GM12801 (cell line): Measurements from ENCODE around the gene NTRK2.

Source experiments
- TF ChIP-seq, protein P1 (sequence below): IDR thresholded peaks from one replicate; pipeline ENCODE4 v1.5.1; 2011; ENCODE audit warnings: control low read depth; ENCODE audit not compliant: insufficient read length; ENCODE audit errors: extremely low read depth

NTRK2 gene

DNA sequence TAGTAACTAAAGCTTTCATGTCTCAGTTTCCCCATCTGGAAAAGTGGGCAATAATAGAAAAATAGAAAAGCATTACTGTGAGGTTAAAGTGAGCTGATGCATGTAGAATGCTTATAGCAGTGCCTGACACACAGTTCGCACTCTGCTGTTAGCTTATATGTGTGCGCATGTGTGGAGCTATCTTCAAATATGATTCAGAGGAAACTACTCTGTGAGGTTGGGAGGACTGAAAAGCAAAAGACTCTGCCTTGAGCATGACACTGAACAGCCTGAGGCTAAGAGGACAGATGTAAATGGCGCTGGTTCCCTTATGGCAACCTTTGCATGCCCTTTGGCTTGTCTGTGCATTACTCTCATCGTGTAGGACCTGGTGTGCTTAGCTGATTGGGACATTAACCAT lies 19.4 kb downstream of the NTRK2 start:
- TF ChIP-seq, protein P1, sequence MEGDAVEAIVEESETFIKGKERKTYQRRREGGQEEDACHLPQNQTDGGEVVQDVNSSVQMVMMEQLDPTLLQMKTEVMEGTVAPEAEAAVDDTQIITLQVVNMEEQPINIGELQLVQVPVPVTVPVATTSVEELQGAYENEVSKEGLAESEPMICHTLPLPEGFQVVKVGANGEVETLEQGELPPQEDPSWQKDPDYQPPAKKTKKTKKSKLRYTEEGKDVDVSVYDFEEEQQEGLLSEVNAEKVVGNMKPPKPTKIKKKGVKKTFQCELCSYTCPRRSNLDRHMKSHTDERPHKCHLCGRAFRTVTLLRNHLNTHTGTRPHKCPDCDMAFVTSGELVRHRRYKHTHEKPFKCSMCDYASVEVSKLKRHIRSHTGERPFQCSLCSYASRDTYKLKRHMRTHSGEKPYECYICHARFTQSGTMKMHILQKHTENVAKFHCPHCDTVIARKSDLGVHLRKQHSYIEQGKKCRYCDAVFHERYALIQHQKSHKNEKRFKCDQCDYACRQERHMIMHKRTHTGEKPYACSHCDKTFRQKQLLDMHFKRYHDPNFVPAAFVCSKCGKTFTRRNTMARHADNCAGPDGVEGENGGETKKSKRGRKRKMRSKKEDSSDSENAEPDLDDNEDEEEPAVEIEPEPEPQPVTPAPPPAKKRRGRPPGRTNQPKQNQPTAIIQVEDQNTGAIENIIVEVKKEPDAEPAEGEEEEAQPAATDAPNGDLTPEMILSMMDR: no peak

DNA sequence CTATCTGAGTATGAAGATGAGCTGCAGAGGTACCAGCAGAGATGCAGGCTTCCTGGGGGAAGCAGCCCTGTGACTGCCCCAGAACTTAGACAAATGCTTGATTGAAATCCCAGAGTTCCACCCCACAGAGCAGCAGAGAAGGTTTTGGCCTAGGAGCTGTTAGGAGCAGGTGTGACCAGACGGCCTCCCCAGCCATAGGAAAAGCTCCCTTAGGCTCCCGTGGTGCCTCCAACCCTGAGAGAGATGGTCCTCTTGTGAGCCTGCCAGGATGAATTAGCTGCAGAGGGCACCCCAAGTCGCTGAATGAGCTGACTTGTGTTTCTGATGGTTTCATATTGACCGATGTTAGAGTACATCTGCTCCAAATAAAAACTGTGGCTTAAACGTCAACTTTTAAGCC lies 22.1 kb downstream of the NTRK2 start:
- TF ChIP-seq, protein P1: no peak

DNA sequence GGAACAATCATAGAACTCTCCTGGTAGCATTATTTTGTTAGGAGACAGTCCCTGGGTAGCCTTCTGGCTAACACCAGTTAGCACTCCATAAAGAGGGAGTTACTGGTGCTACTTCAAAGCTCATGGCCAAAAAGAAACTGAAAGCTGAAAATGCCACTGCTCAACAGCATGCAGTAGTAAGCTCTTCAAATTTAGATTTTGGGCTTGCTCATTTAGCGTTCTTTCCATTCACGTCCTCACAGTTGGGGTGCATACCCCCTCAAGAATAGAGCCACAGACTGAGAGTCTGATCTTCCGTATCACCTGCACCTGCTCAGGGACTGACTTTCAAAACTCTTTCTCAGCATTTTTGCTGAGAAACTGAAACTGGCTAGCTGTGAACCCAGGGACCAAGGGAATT lies 24.7 kb downstream of the NTRK2 start:
- TF ChIP-seq, protein P1: no peak

DNA sequence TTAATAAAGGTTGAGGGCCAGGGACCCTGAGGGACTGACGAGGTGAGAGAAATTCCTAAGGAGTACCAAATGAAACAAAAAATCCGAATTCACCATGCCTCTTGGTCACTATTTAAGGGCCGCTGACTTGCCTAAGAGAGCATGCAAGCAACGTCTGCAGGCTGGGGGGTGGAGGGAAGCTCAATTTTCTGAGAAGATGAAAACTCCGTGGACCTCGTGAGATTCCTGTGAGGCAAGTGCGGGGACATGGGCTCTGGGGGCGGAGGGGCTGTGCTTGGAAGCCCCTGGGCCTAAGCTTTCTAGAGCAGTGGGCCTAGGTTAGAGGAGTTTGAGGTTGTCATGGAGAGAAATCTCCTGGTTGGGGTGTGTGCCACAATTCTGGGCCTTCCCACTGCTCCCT lies 27.5 kb downstream of the NTRK2 start:
- TF ChIP-seq, protein P1: no peak

DNA sequence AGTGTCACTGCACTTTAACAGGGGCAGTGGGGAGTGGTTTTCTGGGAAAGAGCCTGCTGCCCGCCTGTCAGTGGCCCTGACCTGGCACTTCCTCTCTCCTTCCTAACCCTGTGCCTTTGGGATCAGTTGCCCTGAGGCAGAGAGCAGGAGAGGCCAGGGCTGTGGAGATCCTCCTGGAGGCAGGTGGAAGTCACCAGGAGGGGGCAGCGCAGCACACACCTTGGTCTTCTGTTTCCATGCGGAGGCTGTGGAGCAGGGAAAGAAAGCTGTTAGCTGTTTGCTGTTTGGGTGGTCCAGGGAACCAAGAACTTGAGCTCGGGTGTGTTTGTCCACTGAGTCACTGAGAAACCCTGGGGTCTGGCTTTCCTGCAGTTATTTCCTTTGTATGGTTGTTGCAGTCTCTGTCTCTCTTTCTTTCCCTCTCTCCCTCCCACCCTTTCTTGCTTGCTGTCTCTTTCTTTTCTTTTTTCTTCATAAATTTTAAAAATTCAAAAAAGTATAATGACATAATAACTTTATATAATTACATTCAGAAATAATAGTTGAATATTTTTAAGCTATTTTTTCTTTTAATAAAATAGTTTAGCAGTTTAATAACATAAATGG lies 28.1 kb downstream of the NTRK2 start:
- TF ChIP-seq, protein P1: no peak

DNA sequence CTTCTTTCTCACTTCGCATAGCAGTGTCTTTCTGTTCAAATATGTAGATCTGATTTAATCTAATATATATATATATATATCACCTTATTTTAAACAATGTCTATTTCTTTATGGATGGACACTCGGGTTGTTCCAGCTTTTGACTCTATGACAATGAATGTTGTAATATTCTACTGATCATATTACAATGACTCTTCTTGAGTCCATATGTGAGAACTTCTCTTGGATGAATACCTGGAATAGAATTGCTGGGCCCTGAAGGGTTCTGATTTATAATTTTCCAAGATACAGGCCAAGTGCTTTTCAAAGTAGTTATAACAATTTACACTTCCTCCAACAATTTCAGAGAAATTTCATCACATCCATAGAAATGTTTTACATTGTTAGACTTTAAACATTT lies 28.8 kb downstream of the NTRK2 start:
- TF ChIP-seq, protein P1: no peak

DNA sequence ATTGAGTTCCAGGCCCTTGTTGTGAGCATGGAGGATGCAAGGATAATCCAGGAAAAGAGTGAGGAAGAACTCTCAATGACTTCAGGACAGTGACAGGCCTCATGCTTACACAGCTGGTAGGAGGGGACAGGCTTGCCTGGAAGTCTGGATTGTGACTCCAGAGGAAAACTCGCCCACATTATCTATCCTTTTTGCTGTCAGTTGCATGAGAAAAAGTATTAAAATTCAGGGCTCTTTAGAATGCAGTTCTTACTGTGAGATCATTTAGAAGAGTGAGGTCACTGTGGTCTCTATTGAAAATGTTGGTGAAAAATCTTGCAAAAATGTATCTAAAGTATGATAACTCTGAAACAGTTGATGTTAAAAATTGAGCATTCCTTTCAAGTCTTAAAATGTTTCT lies 30.5 kb downstream of the NTRK2 start:
- TF ChIP-seq, protein P1: no peak
